Kidney (tissue), 14 donors: ENCODE results near the gene TMEM87B. TPM values are rescaled to one million over a fixed set of nuclear protein-coding genes. Genes with fewer than 3 reads are reported as not detected.

Source experiments
- DNase-seq, 5 donors: peaks; one replicate each; pipeline ENCODE4 v3.0.0-alpha.2; 2013 to 2020
- FAIRE-seq: peaks from 2 replicates; lab custom pipeline; 2012; peaks lifted over from hg19 to GRCh38; lab: Jason Lieb, UNC
- H3K27ac ChIP-seq, 2 donors: one replicate each; pipeline ENCODE4 v1.7.0; 2013; ENCODE audit warnings: low read depth in 2 of 2, low read length in 2 of 2, inconsistent platforms in 1 of 2
- H3K27me3 ChIP-seq: one replicate; pipeline ENCODE4 v1.7.1; 2013; ENCODE audit warnings: low read length, inconsistent platforms; ENCODE audit not compliant: control insufficient read depth, insufficient read depth
- H3K36me3 ChIP-seq, 3 donors: one replicate each; pipeline versions ENCODE4 v1.7.0 to v1.7.1; 2013; ENCODE audit warnings: low read length in 3 of 3, control low read depth in 1 of 3, inconsistent platforms in 1 of 3; ENCODE audit not compliant: insufficient read depth in 3 of 3, control insufficient read depth in 2 of 3
- H3K4me1 ChIP-seq, 3 donors: one replicate each; pipeline versions ENCODE4 v1.7.0 to v1.7.1; 2013; ENCODE audit warnings: low read length in 3 of 3, inconsistent platforms in 1 of 3, low read depth in 1 of 3; ENCODE audit not compliant: control insufficient read depth in 2 of 3, insufficient read depth in 2 of 3
- H3K4me3 ChIP-seq, 3 donors: one replicate each; pipeline versions ENCODE4 v1.7.0 to v1.8.1; 2013; ENCODE audit warnings: low read length in 3 of 3, control low read depth in 1 of 3, inconsistent platforms in 1 of 3
- H3K9ac ChIP-seq, 3 donors: one replicate each; pipeline versions ENCODE4 v1.7.0 to v1.7.1; 2013; ENCODE audit warnings: low read length in 3 of 3, control low read depth in 1 of 3, inconsistent platforms in 1 of 3
- H3K9me3 ChIP-seq, 3 donors: one replicate each; pipeline versions ENCODE4 v1.7.0 to v1.7.1; 2013; ENCODE audit warnings: low read length in 3 of 3, control low read depth in 1 of 3, inconsistent platforms in 1 of 3; ENCODE audit not compliant: control insufficient read depth in 2 of 3, insufficient read depth in 1 of 3
- CTCF ChIP-seq: IDR thresholded peaks from 3 replicates; pipeline ENCODE4 v1.5.1; 2012; ENCODE audit warnings: mild to moderate bottlenecking, moderate library complexity, borderline replicate concordance; ENCODE audit not compliant: insufficient read depth; ENCODE audit errors: extremely low read depth
- intact Hi-C: fragments of 100-400 bp; cut with DNase I; formaldehyde crosslinking; loops from one replicate; pipeline ENCODE4 v1.11.1; 2022
- polyA plus RNA-seq: library from polyadenylated mRNA; stranded (reverse); fragments of 350-450 nt; fragmentation: Illumina TruSeq; extraction: RNeasy Lipid Tissue Mini Kit (QIAGEN cat#74804); gene quantifications from one replicate; pipeline ENCODE4 v1.2.3, GENCODE V29; 2014; ENCODE audit warnings: low read depth, low replicate concordance; ENCODE audit not compliant: insufficient read depth
- total RNA-seq: library from RNA; stranded (reverse); fragmentation: NEBNext Ultra II Directional; extraction: Animal tissue kit (Norgen Biotek cat#: 25700); gene quantifications from one replicate; pipeline ENCODE4 v1.2.1, GENCODE V29; 2021
- donor health status: control.
- donor health status: control.
- donor health status: control.
- donor health status: control.
- donor health status: control.
- donor health status: DM: yes; HTN: yes; CAD: no.
- donor health status: Normal renal cell carcinoma (clear cell type).

The TMEM87B gene
- total and polyA plus RNA-seq, 2 donors from 2014 or later, result 6.5 to 21.9 TPM

GRCh38 chr2:112133344-112133743, 78.3 kb downstream of the TMEM87B start:
- Histone ChIP-seq H3K9ac (no peak overlapping the region), H3K27me3 (no peaks in the 10 kb centered on the region), H3K4me3 (no peak overlapping the region), H3K36me3 (no peaks in the 10 kb centered on the region), H3K4me1 (peaks cover 0 to 6% (median 0%) of the 10 kb centered on the region in 3 donors), H3K9me3 (peaks cover 0 to 4% (median 3%) of the 10 kb centered on the region in 3 donors), H3K27ac (no peak overlapping the region)
- no peak for DNase-seq
- TF ChIP-seq CTCF, result no peak
- FAIRE-seq, result no peak
- intact Hi-C loops, result no loop called here

- no peaks in the 10 kb centered on the region for H3K36me3 ChIP-seq
- no peaks in the 10 kb centered on the region for H3K27me3 ChIP-seq
- TF ChIP-seq CTCF, result no peak
- DNase-seq (no peak), FAIRE-seq (no peak)
- no peak overlapping the region for H3K9ac ChIP-seq
- H3K27ac ChIP-seq, result no peak overlapping the region
- peaks cover 0 to 6% (median 0%) of the 10 kb centered on the region in 3 donors for H3K4me1 ChIP-seq
- peaks cover 0 to 4% (median 0%) of the 10 kb centered on the region in 3 donors for H3K9me3 ChIP-seq
- intact Hi-C loops, result no loop called here
- no peak overlapping the region for H3K4me3 ChIP-seq
Observed at GRCh38 chr2:112134120-112134519, 79.1 kb downstream of the TMEM87B start.

GRCh38 chr2:112136096-112136495, 81.0 kb downstream of the TMEM87B start:
- Histone ChIP-seq H3K9ac (no peak overlapping the region), H3K9me3 (peaks cover 0 to 4% (median 0%) of the 10 kb centered on the region in 3 donors), H3K36me3 (no peaks in the 10 kb centered on the region), H3K27me3 (no peaks in the 10 kb centered on the region), H3K27ac (no peak overlapping the region), H3K4me3 (no peak overlapping the region), H3K4me1 (peaks cover 0 to 6% (median 0%) of the 10 kb centered on the region in 3 donors)
- no peak for TF ChIP-seq CTCF
- DNase-seq (peak in 2 of 5 donors; percentile 14 to 37), FAIRE-seq (no peak)
- intact Hi-C loops, result no loop called here
